Adrenal gland (tissue), 12 donors: ENCODE data around the gene CWF19L1. TPM values are rescaled to one million over a fixed set of nuclear protein-coding genes. Genes with fewer than 3 reads are reported as not detected.

Experiments used
- DNase-seq, 7 donors: peaks; one replicate each; pipeline ENCODE4 v3.0.0-alpha.2; 2019 to 2020
- H3K27ac ChIP-seq, 5 donors: fragments of 200-600 bp; sonication (generic) in 4 of 5; 1 replicate in 3 of 5; 2 replicates in 2 of 5; pipeline versions ENCODE4 v1.5.1 to v1.8.0; 2016 to 2020; ENCODE audit warnings: mild to moderate bottlenecking in 1 of 5
- H3K27me3 ChIP-seq: fragments of 200-600 bp; 2 replicates; pipeline ENCODE4 v1.8.0; 2021
- H3K36me3 ChIP-seq, 2 donors: fragments of 200-600 bp; replicated peaks in 1 of 2; 1 replicate in 1 of 2; 2 replicates in 1 of 2; pipeline versions ENCODE4 v1.5.1 to v1.8.0; 2018 to 2022
- H3K4me1 ChIP-seq, 2 donors: fragments of 200-600 bp; replicated peaks in 1 of 2; 1 replicate in 1 of 2; 2 replicates in 1 of 2; pipeline versions ENCODE4 v1.5.1 to v1.8.0; 2018 to 2021
- H3K4me3 ChIP-seq, 4 donors: fragments of 200-600 bp; sonication (generic) in 3 of 4; one replicate each; pipeline ENCODE4 v1.5.1; 2016 to 2018
- H3K9me3 ChIP-seq, 3 donors: fragments of 200-600 bp; sonication (generic) in 1 of 3; replicated peaks in 1 of 3; 1 replicate in 2 of 3; 2 replicates in 1 of 3; pipeline versions ENCODE4 v1.5.1 to v1.8.0; 2016 to 2021
- CTCF ChIP-seq, 6 experiments: fragments of 450-650 bp in 4 of 6; fragments of 200-600 bp in 2 of 6; sonication (generic) in 1 of 6; IDR thresholded peaks; 1 replicate in 5 of 6; 2 replicates in 1 of 6; pipeline versions ENCODE4 v1.5.1 to v1.8.0; 2016 to 2021; ENCODE audit warnings: antibody characterized with exemption in 6 of 6, mild to moderate bottlenecking in 2 of 6, moderate library complexity in 1 of 6
- POLR2A ChIP-seq, 2 donors: fragments of 450-650 bp; IDR thresholded peaks; one replicate each; pipeline ENCODE4 v1.6.1; 2017; ENCODE audit warnings: antibody characterized with exemption in 2 of 2, mild to moderate bottlenecking in 2 of 2, moderate library complexity in 1 of 2
- WGBS, 4 donors: extraction: QIAGEN DNeasy Blood & Tissue Kit in 2 of 4; methylation state at CpG; one replicate each; pipeline versions ENCODE4 v1.1.5 to v1.1.7; 2013 to 2017; 5-methylcytosine and 5-hydroxymethylcytosine counted together
- intact Hi-C, 2 donors: fragments of 100-400 bp; cut with DNase I; formaldehyde crosslinking; loops; one replicate each; pipeline versions ENCODE4 v1.14.1 to v1.15.0; 2022 to 2023
- polyA plus RNA-seq, 3 donors: library from polyadenylated mRNA; stranded (reverse); fragments of 200-250 nt in 2 of 3; fragments of 350-450 nt in 1 of 3; fragmentation: Illumina TruSeq in 1 of 3; extraction: RNeasy Lipid Tissue Mini Kit (QIAGEN cat#74804) in 1 of 3; gene quantifications; one replicate each; pipeline ENCODE4 v1.2.3, GENCODE V29; 2013 to 2014
- total RNA-seq, 9 donors: library from RNA; depleted of rRNA in 4 of 9; stranded (reverse); fragments of >200 nt in 4 of 9; fragments of 120-200 nt in 1 of 9; fragmentation: NEBNext Ultra II Directional in 1 of 9; extraction: Animal tissue kit (Norgen Biotek cat#: 25700) in 1 of 9; gene quantifications; one replicate each; pipeline versions ENCODE4 v1.1.0 to v1.2.4, GENCODE V29; 2013 to 2023
- donor health status: healthy with polysubstance abuse.
- donor health status: Bipolar disorder and iron deficiency.
- donor health status: DM: yes; HTN: yes; CAD: no.
- donor health status: DM: no; HTN: no; CAD: no.
- donor health status: DM: no; HTN: no; CAD: no.
- donor health status: DM: yes; HTN: yes; CAD: no.

Gene CWF19L1
- total and polyA plus RNA-seq, 12 donors, result 10.9 to 24.1 (median 15.5) TPM

- Histone ChIP-seq H3K36me3 (peaks cover 0 to 55% of the 10 kb centered on the region in 2 donors), H3K9me3 (no peaks in the 10 kb centered on the region), H3K4me3 (no peak overlapping the region), H3K27me3 (no peaks in the 10 kb centered on the region), H3K4me1 (no peaks in the 10 kb centered on the region), H3K27ac (no peak overlapping the region)
- DNase-seq, result no peak
- intact Hi-C loops, result no loop called here
- TF ChIP-seq POLR2A (IDR thresholded peaks at IDR 0.05), result no peak
- no peak for TF ChIP-seq CTCF (IDR thresholded peaks at IDR 0.05)
- WGBS, 4 donors, result 74 to 98% (median 81%) methylated on average over 1 of the region's 1 CpG
These were observed 72.7 kb downstream of the CWF19L1 start for GRCh38 chr10:100194711-100195110.

- TF ChIP-seq CTCF (IDR thresholded peaks at IDR 0.05) (no peak), POLR2A (IDR thresholded peaks at IDR 0.05) (no peak)
- DNase-seq, result peak in 2 of 7 donors; percentile 15 to 69
- Histone ChIP-seq H3K4me1 (peaks cover 0 to under 1% of the 10 kb centered on the region in 2 donors), H3K36me3 (peaks cover 0 to 39% of the 10 kb centered on the region in 2 donors), H3K27me3 (no peaks in the 10 kb centered on the region), H3K27ac (peak overlapping the region in 1 of 5 donors; percentile 46), H3K4me3 (no peak overlapping the region), H3K9me3 (no peaks in the 10 kb centered on the region)
- WGBS, 4 donors, result 66 to 89% (median 77%) methylated on average over 2 of the region's 2 CpGs
- intact Hi-C loops, result no loop called here
These were observed 75.1 kb downstream of the CWF19L1 start for GRCh38 chr10:100192350-100192749.

GRCh38 chr10:100186253-100187212 lies 80.9 kb downstream of the CWF19L1 start:
- Histone ChIP-seq H3K27ac (peak overlapping the region; percentile 57 to 90 (median 72)), H3K4me3 (peak overlapping the region; percentile 26 to 97 (median 66)), H3K27me3 (no peaks in the 10 kb centered on the region), H3K36me3 (peaks cover 0 to 19% of the 10 kb centered on the region in 2 donors), H3K9me3 (no peaks in the 10 kb centered on the region), H3K4me1 (peaks cover 12 to 22% of the 10 kb centered on the region in 2 donors)
- TF ChIP-seq CTCF (IDR thresholded peaks at IDR 0.05) (no peak), POLR2A (IDR thresholded peaks at IDR 0.05) (no peak)
- DNase-seq, result peak; percentile 24 to 67 (median 46)
- WGBS, 4 donors, result 35 to 38% (median 36%) methylated on average over 27 to 28 of the region's 28 CpGs
- intact Hi-C loops, result no loop called here

GRCh38 chr10:100185364-100186252 lies 81.8 kb downstream of the CWF19L1 start, which contains the start of gene ERLIN1:
TSS of gene ERLIN1 (minus strand) at chr10:100186029. CDS start at chr10:100185626, 403 bp downstream.
- no peaks in the 10 kb centered on the region for H3K9me3 ChIP-seq
- H3K36me3 ChIP-seq, result peaks cover 0 to 11% of the 10 kb centered on the region in 2 donors
- H3K4me3 ChIP-seq, result peak within 1 kb of the TSS; percentile 26 to 97 (median 66)
- H3K27me3 ChIP-seq, result no peaks in the 10 kb centered on the region
- TF ChIP-seq CTCF (IDR thresholded peaks at IDR 0.05) (no peak), POLR2A (IDR thresholded peaks at IDR 0.05) (peak; percentile 22 to 84)
- peak within 1 kb of the TSS; percentile 57 to 90 (median 72) for H3K27ac ChIP-seq
- H3K4me1 ChIP-seq, result peaks cover 12 to 22% of the 10 kb centered on the region in 2 donors
- intact Hi-C loops, result no loop called here
- WGBS, 4 donors, result 0 to 1% (median 0%) methylated on average over 19 to 65 of the region's 65 CpGs
- DNase-seq, result peak; percentile 90 to 94 (median 93)
